Nephron (organoid): Measurements from ENCODE around the gene FAM83B.

Experiments
- H3K27ac Mint-ChIP-seq, 3 experiments: 2 replicates each; pipeline ENCODE4 v1.8.0; 2020; ENCODE audit warnings: mixed read lengths in 3 of 3, mild to moderate bottlenecking in 2 of 3, moderate library complexity in 1 of 3
- H3K27me3 Mint-ChIP-seq: 2 replicates; pipeline ENCODE4 v1.8.0; 2021; ENCODE audit warnings: low read depth, mild to moderate bottlenecking, moderate library complexity, mixed read lengths
- H3K36me3 Mint-ChIP-seq: 2 replicates; pipeline ENCODE4 v1.8.0; 2020; ENCODE audit warnings: low read depth, mixed read lengths
- H3K4me1 Mint-ChIP-seq: 2 replicates; pipeline ENCODE4 v1.8.0; 2020; ENCODE audit warnings: mixed read lengths
- H3K4me3 Mint-ChIP-seq, 3 experiments: 2 replicates each; pipeline ENCODE4 v1.8.0; 2020; ENCODE audit warnings: mild to moderate bottlenecking in 3 of 3, mixed read lengths in 3 of 3, moderate library complexity in 2 of 3
- H3K9me3 Mint-ChIP-seq: 2 replicates; pipeline ENCODE4 v1.8.0; 2020; ENCODE audit warnings: mixed read lengths
- TF ChIP-seq, protein P1 (sequence below), 3 experiments: fragments of 200-600 bp; sonication (generic); IDR thresholded peaks; one replicate each; pipeline ENCODE4 v1.5.0; 2021; ENCODE audit warnings: antibody characterized with exemption in 3 of 3; ENCODE audit not compliant: unreplicated experiment in 3 of 3

Gene FAM83B

DNA sequence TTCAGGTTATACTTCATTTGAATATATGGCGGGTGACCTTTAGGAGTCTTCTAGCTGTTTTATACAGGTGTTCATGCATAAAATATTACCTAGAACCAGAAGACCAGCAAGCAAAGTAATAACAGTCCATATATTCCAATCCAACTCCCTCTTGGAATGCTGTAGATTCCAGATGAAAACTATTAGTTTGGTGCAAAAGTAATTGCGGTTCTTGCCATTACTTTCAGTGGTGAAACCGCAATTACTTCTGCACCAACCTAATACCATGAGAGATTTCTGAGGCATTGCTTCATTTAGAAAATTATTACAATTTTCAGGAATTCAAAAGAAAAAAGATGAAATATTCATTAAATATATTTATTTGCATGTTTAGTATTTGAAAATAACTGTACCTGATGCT lies 62.6 kb downstream of the FAM83B start:
- Mint-ChIP-seq H3K4me3 (no peak overlapping the region), H3K4me1 (peaks cover 13% of the 10 kb centered on the region), H3K9me3 (no peaks in the 10 kb centered on the region), H3K36me3 (no peaks in the 10 kb centered on the region), H3K27ac (no peak overlapping the region), H3K27me3 (no peaks in the 10 kb centered on the region)
- TF ChIP-seq, protein P1, sequence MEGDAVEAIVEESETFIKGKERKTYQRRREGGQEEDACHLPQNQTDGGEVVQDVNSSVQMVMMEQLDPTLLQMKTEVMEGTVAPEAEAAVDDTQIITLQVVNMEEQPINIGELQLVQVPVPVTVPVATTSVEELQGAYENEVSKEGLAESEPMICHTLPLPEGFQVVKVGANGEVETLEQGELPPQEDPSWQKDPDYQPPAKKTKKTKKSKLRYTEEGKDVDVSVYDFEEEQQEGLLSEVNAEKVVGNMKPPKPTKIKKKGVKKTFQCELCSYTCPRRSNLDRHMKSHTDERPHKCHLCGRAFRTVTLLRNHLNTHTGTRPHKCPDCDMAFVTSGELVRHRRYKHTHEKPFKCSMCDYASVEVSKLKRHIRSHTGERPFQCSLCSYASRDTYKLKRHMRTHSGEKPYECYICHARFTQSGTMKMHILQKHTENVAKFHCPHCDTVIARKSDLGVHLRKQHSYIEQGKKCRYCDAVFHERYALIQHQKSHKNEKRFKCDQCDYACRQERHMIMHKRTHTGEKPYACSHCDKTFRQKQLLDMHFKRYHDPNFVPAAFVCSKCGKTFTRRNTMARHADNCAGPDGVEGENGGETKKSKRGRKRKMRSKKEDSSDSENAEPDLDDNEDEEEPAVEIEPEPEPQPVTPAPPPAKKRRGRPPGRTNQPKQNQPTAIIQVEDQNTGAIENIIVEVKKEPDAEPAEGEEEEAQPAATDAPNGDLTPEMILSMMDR (IDR thresholded peaks at IDR 0.05; ENCODE audit: unreplicated experiment in 3 of 3) = no peak

DNA sequence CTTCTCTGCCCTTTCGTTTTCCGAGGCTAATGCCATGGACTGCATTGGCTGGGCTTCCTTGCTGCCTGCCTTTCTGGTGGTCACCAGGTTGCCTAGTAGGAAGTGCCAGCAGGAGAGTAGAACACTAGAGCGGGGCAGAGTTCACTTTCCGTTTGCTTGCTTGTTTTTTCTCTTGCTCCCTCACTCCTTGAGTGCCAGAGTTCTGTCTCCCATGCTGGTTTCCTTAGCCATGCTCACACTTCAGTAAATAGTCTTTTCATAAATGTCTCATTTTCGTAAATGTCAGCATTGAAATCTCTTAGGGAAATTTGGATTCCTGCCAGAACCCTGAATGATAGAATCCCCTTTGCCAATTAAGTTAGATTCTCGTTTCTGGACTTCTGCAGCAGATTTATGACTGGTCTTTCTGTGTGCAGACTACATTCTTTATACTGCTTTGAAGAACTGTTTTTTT lies 63.9 kb downstream of the FAM83B start:
- TF ChIP-seq, protein P1 (IDR thresholded peaks at IDR 0.05; ENCODE audit: unreplicated experiment in 3 of 3) = no peak
- Mint-ChIP-seq H3K27ac (peak overlapping the region; percentile 70 to 88 (median 78)), H3K9me3 (no peaks in the 10 kb centered on the region), H3K4me3 (peak overlapping the region in 1 of 3 experiments; percentile 42), H3K4me1 (peaks cover 13% of the 10 kb centered on the region), H3K36me3 (no peaks in the 10 kb centered on the region), H3K27me3 (no peaks in the 10 kb centered on the region)

DNA sequence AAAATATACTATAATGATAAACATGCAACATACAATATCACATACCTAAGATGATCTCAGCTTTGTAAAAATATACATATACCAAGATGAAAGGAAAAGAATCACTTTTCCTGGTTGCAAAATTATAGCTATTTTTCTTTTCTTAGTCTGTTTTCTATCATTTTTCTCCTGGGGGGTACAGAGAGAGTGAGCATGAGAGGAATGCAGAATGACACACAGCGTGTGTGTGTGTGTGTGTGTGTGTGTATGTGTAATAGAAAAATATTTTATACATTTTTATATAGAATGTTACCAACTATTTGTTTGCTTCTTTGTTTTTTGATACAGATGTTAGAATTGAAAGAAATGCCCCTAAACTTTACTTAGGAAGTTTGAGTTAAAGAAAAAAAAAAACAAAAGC lies 64.3 kb downstream of the FAM83B start:
- no peaks in the 10 kb centered on the region for H3K27me3 Mint-ChIP-seq
- TF ChIP-seq, protein P1 (IDR thresholded peaks at IDR 0.05; ENCODE audit: unreplicated experiment in 3 of 3) = no peak
- H3K27ac Mint-ChIP-seq = peak overlapping the region; percentile 70 to 88 (median 78)
- no peaks in the 10 kb centered on the region for H3K9me3 Mint-ChIP-seq
- peaks cover 13% of the 10 kb centered on the region for H3K4me1 Mint-ChIP-seq
- no peak overlapping the region for H3K4me3 Mint-ChIP-seq
- H3K36me3 Mint-ChIP-seq = no peaks in the 10 kb centered on the region

DNA sequence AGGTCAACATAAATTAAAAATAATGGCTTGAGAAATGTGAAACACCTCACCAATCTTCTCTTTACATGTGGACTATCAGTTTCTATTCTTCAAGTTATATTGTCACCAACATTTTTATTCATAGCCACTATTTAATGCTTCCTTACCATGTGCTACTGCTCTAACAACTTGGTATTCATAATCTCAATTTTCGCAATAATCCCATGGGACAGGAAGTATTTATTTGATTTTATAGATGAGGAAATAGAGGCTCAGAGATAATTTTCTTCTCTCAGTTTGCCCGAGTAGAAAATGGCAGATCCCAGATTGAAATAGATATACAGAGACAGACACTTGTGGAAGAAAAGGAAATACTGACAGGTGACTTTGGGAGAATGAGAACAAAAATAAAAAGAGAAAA lies 66.6 kb downstream of the FAM83B start:
- H3K9me3 Mint-ChIP-seq = no peaks in the 10 kb centered on the region
- no peak overlapping the region for H3K4me3 Mint-ChIP-seq
- H3K4me1 Mint-ChIP-seq = peaks cover 13% of the 10 kb centered on the region
- TF ChIP-seq, protein P1 (IDR thresholded peaks at IDR 0.05; ENCODE audit: unreplicated experiment in 3 of 3) = no peak
- no peaks in the 10 kb centered on the region for H3K27me3 Mint-ChIP-seq
- H3K27ac Mint-ChIP-seq = no peak overlapping the region
- no peaks in the 10 kb centered on the region for H3K36me3 Mint-ChIP-seq

DNA sequence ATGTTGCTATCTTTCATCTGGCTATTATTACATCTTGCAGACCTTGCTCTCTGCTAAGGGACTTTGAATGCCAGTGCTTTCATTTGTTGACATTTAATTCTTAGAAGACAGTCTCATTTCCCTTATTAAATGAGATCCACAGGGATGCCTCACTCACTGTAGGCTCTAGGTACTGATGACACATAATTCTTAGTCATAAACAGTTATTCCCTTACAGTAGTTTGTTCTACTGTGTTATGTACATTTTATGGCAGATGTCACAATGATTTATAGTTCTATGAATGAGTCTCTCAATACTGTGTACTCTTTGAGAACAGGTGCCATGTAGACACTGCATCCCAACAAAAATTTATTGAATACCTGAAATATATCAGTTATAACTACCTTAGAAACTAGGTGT lies 70.3 kb downstream of the FAM83B start:
- H3K9me3 Mint-ChIP-seq = no peaks in the 10 kb centered on the region

DNA sequence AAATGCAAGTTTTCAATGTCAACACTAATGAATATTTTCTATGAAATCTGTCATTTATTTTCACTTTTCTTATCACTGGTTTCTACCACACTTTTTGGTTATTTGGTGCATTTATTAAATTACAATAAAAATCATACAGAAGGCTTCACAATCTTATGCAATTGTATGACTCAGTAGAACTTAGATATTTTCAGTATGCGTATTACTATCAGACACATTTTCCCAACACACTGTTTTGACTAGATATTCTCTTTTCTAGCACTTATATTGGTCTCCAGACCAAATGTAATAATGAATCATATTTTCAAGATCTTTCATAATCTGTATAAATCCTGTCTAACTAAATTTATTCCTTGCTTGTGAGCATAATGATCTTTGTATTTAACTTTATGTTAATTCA lies 74.1 kb downstream of the FAM83B start:
- no peaks in the 10 kb centered on the region for H3K36me3 Mint-ChIP-seq
- H3K27me3 Mint-ChIP-seq = no peaks in the 10 kb centered on the region
- H3K4me3 Mint-ChIP-seq = no peak overlapping the region
- no peak overlapping the region for H3K27ac Mint-ChIP-seq
- no peaks in the 10 kb centered on the region for H3K9me3 Mint-ChIP-seq
- H3K4me1 Mint-ChIP-seq = no peaks in the 10 kb centered on the region
- TF ChIP-seq, protein P1 (IDR thresholded peaks at IDR 0.05; ENCODE audit: unreplicated experiment in 3 of 3) = no peak

More for the DNA sequence above, 70.3 kb downstream of the FAM83B start:
- H3K27ac Mint-ChIP-seq = no peak overlapping the region
- no peaks in the 10 kb centered on the region for H3K4me1 Mint-ChIP-seq
- no peaks in the 10 kb centered on the region for H3K27me3 Mint-ChIP-seq
- no peak overlapping the region for H3K4me3 Mint-ChIP-seq
- TF ChIP-seq, protein P1 (IDR thresholded peaks at IDR 0.05; ENCODE audit: unreplicated experiment in 3 of 3) = no peak
- no peaks in the 10 kb centered on the region for H3K36me3 Mint-ChIP-seq
